ENCODE measurements around the gene PIP5K1B.

The PIP5K1B gene

DNA sequence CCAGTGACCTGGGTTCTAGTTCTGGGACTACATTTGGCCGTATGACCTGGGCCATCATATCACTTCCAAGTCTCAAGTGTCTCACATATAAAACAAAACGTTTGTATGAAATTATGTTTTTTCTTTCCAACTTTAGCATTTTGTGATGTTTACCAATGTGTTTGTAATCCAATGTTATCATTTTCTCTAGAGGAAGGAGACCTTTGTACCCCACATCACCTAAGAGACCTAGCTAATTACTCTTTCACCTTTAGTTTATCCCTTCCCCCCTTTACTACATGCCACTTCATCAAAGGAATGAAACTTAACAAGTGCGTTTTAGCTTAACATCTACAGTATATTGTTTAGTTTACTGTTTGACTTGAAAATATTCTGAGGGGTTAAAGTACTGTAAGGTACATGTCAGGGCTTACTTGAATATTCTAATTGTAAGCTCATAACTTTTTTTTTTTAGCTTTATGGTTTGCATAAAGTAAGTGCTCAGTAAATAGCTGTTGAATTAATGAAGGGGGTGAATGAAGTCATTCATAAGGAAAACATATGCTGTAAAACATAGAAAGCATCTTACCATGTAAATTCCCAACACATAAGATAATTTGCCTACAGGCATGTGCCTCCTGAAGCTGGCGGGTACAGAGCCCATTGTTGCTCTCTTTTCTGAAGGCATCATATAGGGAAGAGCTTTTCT lies 2.9 kb downstream of the PIP5K1B start:
- DNase-seq (ENCODE audit: low spot score): no peak

DNA sequence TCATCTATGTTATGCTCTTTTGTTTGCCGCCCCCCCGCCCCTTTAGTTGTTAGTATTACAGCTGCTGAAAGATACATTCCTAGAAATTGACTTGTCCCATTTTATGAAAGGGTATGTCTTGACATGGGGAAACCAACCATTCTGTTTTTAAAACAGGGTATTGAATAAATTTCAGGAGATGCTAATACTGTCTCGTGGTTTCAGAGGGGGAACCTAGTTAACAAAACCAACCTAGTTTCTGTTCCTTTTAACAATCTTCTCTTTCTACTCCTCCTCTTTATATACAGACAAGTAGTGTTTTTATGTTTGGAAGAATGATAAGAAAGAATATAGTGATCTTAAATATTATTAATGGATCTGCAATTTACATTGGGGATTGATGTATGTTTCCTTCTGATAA lies 3.5 kb downstream of the PIP5K1B start:
- no peak for DNase-seq (ENCODE audit: low spot score)

DNA sequence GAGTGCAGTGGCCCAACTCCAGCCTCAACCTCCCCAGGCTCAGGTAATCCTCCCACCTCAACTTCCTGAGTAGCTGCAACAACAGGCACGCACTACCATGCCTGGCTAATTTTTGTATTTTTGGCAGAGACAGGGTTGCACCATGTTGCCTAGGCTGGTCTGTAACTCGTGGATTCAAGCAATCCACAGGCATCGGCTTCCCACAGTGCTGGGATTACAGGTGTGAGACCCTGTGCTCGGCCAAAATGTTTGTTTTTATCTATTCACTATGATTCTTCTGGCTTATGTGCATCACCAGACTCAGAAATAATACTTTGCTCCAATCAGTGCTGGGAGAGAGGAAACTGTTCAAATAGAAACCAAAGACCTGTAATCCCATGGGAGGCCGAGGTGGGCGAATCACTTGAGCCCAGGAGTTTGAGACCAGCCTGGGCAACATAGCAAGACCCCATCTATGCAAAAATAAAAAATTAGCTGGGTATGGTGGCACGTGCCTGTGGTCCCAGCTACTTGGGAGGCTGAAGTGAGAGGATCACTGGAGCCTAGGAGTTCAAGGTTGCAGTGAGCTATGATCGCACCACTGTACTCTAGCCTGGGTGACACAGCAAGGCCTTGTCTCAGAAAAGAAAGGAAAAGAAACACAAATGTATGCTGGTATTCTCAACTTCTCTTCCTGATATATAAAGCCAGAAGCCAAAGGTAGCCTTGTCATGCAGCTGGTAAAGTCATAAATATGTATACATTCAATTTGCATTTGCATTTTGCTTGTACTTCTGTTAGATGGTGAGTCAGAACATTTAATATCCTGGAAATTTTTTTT lies 4.5 kb downstream of the PIP5K1B start:
- DNase-seq (ENCODE audit: low spot score): no peak

DNA sequence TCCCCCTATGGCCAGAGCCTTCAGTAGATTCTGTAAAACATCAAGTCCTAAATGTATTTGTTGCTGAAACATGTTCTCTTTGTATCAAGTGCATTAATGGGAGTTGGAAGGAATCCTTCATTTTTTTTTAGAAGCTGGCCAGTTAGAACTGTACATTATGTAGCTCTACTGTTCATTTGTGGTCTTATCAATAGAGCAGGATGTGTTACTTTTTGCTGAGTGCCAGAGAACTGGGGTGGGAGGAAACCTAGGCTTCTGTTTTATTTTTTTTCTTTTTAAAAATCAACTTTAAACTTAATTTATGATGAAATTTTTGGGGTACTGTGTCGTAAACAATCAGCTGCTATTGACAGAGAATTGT lies 5.1 kb downstream of the PIP5K1B start:
- no peak for DNase-seq (ENCODE audit: low spot score)

DNA sequence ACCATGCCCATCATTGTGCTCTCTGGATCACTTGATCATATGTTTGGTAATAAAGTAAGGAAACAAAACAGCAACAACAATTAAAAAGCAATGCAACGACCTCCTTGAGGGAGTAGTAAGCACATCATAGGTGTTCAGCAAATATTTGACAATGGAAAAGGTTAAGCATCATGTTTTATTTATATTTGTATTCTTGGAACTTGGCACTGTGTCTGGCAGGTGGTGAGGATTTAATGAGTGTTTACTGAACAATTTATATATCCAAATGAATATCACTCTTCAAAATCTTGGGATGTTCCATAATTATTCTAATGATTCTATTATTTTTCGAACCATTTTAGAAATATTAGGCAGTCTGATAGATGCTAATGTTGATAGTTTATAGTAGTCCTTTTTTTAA lies 6.2 kb downstream of the PIP5K1B start:
- no peak for DNase-seq (ENCODE audit: low spot score)

DNA sequence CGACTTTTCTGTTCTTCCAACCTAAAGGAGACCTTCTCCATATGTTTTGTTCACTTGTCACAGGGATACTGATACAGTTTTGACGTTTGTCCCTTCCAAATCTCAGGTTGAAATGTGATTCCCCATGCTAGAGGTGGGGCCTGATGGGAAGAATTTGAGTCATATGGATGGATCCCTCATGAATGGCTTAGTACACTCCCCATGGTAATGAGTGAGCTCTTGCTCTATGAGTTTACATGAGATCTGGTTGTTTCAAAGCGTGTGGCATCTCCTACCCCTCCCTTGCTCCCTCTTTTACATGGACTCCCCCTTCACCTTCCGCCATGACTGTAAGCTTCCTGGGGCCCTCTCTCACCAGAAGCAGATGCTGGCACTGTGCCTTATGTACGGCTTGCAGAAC lies 6.9 kb downstream of the PIP5K1B start:
- no peak for DNase-seq (ENCODE audit: low spot score)

DNA sequence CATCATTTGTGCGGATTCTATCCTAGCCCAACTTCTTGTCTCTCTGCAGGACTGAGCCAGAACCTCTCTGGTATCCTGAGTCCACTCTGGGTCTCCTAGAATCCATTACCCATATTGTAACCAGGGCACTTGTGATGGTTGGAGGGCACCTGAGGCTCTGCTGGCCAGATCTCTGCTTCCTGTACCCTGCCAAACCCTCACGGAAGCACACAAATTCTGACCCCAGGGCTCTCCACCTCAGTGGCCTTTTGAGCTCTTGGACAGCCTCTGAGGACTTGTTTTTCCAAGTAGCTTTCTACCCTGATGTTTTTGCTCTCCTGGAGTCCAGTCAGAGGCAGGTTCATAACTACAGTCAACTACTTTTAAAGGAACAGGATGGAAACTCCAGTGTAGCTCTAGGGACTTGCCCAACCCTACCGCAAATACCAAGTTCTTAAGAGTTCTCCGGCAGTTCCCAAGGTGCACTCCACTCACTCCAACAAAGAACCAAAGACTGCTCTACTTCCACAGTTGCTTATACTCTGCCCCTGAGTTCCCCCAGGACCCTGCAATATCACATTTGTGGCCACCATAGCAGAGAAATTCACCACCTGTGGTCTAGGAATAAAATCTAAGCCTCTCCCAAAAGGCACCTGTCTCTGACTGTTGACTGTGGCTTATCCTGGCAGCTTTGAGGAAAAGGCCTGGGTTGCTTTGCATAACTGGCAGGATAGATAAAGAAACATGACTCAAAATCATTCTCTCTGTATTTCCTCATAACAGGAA lies 9.6 kb downstream of the PIP5K1B start:
- DNase-seq (ENCODE audit: low spot score): no peak

DNA sequence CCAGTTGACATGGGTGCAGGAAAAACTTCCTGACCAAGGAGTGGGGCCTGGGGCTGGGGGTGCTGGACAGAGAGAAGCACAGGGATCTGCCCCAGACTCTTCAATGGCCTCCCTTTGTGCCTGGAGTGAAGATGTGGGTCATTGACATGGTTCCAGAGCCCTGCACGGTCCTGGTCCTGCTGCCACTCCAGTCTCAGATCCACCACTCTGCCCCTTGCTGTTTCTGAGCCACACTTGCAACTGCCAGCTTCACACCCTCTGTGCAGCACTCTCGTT lies 10.1 kb downstream of the PIP5K1B start:
- no peak for DNase-seq (ENCODE audit: low spot score)

DNA sequence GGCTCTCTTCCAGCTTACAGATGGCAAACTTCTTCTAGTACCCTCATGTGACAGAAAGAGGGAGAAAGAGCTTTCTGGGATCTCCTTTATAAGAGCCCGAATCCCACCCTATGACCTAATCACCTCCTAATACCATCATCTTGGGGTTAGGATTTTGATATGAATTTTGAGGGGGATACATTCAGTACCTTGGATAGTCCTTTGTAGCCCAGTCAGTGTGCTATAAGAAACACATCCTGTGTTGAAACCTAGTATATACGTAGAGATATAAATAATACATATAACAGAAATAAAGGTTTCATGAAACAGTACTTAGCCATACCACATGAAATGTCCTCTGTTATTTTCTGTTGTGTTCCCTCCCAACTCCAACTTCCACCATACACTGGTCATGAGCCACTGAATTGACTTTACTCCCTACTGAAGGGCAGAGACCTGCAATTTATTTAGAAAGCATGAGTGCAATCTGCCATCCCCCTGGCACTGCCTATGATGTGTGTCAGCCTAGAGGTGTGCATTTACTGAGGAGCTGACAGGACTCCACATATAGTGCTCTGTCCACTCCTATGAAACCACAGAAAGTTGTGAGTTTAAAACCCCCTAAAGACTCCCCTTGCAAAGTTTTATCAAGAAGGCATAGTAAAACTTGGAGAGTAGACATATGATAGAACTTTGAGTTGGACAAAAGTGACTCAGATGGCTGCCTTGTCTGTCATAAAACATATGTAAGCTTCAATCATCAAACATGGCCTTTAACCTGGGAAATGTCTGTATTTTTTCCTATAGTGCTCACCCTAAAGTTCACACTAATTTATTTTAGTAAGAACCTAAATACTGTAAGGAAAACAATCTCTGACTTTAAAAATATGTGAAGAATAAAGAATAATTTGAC lies 12.8 kb downstream of the PIP5K1B start:
- DNase-seq (ENCODE audit: low spot score): no peak

DNA sequence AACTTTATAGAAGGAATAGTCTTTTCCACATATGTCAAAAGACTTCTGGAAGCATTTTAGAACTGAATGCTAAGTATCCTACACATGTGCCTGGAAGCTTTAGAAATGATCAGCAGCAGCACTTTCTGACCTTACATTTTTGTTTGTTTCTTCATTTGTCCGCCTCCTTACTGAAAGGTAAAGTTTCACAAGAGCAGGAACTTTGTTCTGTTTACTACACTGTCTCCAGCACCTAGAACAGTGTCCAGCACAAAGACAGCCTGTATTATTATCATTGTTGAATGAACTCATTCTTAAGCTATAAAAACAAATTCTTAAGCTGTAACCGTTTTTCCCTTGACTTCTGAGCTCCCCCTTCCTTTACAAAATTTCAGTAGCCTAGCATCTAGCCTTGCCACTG lies 14.8 kb downstream of the PIP5K1B start:
- DNase-seq (ENCODE audit: low spot score): no peak

DNA sequence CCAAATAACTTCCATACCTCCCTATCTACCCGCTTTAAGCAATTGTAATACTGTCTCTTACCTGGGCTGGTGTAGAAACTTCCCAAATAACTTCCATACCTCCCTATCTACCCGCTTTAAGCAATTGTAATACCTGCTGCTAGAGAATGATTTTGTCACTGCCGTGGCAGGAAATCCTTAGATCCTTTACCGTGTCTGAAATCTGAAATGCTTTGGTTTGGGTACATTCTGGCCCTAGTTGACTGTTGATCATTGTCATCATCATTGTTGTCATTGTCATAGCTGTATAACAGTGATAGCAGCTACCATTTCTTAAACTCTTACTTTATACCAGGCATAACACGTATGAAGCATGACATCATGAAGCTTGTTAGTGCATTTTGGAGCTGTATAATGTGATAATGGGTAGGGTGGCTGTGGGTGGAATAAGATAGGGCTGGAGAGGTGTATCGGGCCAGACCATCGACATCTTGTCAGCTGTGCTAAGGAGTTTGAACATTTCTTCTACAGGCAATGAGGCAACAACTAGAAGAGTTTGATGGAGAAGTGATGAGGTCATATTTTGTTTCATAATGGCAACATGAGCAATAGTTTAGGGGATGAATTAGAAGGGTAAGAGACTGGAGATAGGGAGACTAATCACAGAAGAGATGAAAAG lies 15.7 kb downstream of the PIP5K1B start:
- DNase-seq (ENCODE audit: low spot score): no peak

DNA sequence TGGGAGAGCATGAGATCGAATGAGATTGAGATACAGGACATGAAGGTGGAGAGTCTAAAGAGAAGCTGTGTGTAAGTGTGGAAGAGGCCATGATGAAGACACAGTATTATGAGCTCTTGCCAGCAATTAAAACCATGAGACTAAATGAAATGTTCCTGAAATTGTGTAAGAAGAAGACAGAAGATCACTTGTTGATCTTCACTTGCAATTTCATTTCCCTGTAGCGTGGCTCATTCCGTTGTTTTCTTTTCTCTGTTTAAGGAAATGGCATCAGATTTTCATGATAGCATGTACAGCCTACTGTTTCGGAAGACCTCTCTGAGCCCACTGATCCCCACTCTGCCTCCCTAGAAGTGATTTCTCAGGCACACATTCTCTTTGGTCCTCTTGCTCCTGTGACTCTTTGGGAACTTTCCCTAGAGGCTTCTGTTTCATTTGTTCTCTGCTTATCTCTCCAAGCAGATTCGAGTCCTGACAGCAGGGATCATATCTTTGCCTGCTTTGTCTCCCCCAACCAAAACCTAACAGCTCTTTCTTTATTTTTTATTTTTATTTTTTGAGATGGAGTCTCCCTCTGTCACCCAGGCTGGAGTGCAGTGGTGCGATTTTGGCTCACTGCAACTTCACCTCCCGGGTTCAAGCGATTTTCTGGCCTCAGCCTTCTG lies 16.8 kb downstream of the PIP5K1B start:
- no peak for DNase-seq (ENCODE audit: low spot score)

DNA sequence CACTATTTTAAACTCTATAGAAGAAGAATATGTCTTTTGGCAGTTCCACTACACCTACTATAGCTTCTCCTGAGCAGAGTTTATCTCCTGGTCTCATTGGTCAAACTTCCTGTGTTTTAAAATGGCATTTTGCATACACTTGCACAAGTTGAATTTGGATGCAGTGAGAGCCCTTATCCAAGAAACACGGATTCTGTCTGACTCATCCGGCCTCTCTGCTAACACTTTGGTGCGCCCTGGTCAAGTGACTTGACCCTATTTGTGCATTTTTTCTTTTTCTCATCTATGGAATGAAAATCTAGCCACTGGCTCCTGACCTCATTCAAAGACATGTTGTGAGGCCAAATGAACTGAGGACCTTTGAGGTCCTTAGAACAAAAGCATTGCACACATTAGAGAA lies 20.0 kb downstream of the PIP5K1B start:
- no peak for DNase-seq (ENCODE audit: low spot score)

DNA sequence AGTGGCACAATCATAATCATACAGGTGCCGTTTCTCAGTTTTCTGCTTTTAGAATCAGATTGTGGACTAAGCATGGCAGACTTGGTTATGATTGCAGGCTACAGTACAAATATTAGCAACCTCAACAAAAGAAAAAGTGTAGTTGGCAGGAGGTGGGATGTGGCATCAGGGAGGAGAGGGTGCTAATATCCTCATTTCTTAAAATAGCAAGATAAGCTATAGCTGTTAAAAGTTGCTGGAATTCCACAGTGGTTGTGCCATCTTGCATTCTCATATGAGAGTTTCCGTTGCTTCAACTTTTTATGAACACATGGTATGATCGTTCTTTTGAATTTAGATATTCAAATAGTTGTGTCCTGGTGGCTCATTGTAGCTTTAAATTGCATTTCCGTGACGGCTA lies 21.4 kb downstream of the PIP5K1B start:
- DNase-seq (ENCODE audit: low spot score): no peak

DNA sequence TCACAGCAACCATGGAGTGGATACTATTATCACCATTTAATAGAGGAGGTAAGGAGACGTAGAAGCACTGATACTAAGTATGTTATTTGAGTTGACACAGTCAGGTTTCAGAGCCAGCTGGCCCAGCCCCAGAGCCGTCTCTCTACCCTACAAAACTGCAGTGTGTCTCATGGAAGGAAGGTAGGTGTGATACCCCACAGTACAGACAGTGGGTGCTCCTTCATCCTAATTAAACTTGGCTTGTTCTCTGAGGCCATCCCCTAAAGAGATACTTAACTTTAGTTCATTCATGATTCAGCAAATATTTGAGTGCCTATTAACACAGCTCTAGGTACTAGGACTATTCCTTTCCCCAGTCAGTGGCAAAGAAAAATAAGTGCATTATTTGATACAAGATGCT lies 22.6 kb downstream of the PIP5K1B start:
- DNase-seq (ENCODE audit: low spot score): no peak

DNA sequence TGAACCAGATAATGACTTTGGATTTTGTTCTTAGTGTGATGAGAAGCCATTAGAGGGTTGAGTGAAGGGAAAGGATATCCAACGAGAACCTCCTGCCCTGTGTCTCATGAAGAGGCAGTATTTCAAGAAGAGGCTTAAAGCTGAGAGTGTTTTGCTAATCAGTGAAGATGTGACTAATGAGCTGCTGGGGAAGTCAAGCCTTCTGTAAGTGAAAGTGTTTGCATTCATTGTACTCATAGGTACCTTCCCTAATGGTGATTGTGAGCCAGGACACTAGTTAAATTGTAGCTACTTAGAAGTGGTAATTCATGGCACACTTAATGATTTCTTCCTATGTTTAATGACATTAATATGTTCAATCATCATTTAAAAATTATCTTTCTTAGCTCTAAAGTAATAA lies 23.7 kb downstream of the PIP5K1B start:
- no peak for DNase-seq (ENCODE audit: low spot score)

DNA sequence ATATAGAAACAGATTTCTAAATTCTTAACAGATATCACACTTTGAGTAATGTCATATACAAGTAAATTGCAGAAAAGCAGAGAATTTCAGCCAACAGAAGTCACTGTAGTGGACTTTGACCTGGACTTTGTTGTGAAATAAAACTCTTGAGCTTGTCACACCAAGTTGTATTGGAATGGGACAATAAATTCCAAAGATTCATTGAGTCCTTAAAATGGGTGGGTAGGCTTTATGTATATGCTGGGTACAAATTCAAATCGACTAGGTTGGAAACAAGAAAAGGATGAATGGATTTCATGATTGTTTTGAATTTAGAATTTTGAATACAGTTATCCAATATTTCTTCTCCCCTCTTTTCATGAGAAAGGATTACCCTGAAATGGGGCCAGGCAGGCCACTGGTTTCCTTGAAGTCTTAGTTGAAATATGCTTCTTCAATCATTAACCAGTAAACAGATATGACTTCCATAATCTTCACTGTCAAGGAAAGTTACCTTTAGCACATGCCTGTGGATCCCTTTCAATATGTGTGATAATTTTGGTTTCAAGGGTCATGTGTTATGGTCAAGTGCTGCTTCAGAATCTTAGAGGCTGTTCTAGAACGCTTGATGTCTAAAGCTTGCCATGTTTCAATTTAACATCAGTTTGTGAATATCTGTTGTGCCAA lies 25.7 kb downstream of the PIP5K1B start:
- no peak for DNase-seq (ENCODE audit: low spot score)

DNA sequence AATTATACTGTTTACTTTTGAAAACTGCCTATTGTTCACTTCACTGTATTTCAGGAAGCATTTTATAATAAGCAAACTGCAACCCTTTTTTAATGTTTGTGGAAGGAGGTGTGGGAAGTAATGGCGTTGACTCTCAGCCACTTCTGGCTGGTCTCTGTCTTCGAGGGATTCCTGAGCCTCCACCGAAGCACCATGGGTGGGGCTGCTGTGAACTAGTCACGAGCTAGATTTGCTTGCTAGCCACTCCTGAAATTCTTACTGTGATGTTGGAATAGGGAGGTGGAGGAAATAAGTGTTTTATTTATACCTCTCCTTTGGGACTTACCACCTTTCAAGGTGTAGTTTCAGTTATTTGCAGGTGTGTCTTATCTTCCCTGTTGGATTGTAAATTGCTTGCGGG lies 26.8 kb downstream of the PIP5K1B start:
- no peak for DNase-seq (ENCODE audit: low spot score)

DNA sequence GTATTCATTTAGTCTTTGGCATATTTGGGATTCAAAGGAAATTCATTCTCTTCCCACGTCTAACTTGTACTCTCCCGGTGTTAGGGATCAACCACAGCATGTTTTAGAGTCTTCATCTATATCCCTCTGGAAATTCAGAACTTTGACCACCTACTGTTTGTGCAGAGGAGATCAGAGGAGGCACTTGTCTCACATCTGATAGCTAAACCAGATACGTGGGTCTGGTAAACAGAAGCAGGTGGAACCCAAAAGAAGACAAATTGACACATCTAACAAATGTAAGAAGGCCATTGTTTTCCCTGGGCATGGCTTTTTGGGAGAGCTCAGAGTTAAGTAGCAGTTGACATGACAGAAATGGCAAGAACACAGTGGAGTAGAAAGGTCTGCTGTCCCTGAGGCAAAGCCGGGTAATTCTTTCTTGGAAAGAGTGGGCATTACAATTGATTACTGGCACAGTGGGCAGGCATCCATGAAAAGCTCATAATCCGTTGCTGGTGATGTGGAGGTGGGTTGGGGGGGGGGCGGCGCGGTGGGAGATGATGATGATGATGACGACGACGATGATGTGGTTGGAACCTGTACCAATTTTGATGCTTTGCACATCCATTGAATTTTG lies 27.5 kb downstream of the PIP5K1B start:
- no peak for DNase-seq (ENCODE audit: low spot score)

DNA sequence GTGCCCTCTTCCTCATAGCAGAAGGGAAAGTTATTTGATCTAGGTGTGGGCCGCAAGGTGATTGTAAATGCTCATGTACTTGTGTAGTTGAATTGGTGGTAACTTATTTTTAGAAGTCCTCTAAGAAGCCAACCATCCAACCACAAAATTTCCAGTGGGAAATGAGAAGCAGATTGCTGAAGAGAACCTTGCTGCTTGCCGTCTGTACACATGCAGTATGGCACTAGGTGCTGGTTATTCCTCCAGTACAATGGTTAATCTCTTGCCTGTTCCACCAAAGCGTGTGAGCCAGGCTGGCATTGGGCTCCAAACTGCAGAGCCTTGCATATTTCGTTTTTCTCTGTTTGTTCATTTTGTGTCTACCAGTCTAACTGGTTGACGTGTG lies 28.0 kb downstream of the PIP5K1B start:
- no peak for DNase-seq (ENCODE audit: low spot score)
